ENCODE measurements around the gene NLRC5. TPM values are rescaled to one million over a fixed set of nuclear protein-coding genes. Genes with fewer than 3 reads are reported as not detected.

Gene NLRC5
- total RNA-seq, 2 experiments from 2014 or later = 199 to 305 TPM

DNA sequence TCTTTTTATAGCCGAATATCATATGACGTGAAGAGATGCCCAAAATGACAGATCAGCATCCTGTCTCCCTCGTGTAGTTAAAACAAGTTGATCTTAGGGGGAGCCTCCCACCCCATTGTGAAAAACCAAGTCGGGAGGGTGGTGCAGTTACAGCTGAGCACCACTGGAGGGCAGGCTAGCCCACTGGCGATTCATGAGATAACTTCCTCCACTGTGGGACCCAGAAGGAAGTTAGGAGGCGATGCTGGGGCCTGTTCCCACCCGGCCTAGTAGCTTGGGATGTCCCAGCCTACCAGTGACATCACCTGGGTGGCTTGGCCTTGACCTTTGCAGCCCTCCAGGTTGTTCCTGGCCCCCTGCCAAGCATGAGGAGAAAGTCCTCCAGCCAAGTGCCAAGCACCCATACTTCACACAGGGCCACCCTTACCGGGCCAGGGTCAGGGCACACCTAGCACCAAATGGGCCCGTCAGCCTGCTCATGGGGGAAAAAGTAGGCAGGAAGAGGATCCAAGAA, 95.0 kb downstream of the NLRC5 start:
- peak; percentile 88 for DNase-seq (ENCODE audit: low spot score)
- Histone ChIP-seq H3K79me2 (ENCODE audit: insufficient read depth, low read depth, low read length) (no peaks in the 10 kb centered on the region), H3K4me1 (ENCODE audit: insufficient read depth, low read length, poor library complexity, severe bottlenecking) (peaks cover 57% of the 10 kb centered on the region), H3K36me3 (ENCODE audit: insufficient read depth, low read length) (peaks cover 38% of the 10 kb centered on the region), H2AFZ (ENCODE audit: low read length) (no peak overlapping the region; the same call in 1 of the 2 replicates), H3K27ac (ENCODE audit: low read depth, low read length, poor library complexity, severe bottlenecking) (peak overlapping the region; percentile 83), H4K20me1 (ENCODE audit: insufficient read depth, low read length) (no peaks in the 10 kb centered on the region), H3K9me3 (ENCODE audit: low read length) (no peaks in the 10 kb centered on the region), H3K9me2 (ENCODE audit: insufficient read depth, low read length) (no peaks in the 10 kb centered on the region), H3K4me3 (ENCODE audit: low read depth, low read length, poor library complexity, severe bottlenecking) (no peak overlapping the region), H3K4me2 (ENCODE audit: low read length) (peak overlapping the region; percentile 38)
- TF ChIP-seq EZH2phosphoT487 (IDR thresholded peaks at IDR 0.05; ENCODE audit: borderline replicate concordance, low read depth, low read length) = no peak
- peak; percentile 98 for TF ChIP-seq CTCF (conservative IDR thresholded peaks at IDR 0.05; ENCODE audit: low read length)
- no TSS peak for BruUV-seq (replicated peaks)
- CTCF ChIA-PET (ENCODE audit: unreplicated experiment) = interaction anchor here (1.0 to 1.3 kb wide), 2 partner anchors 8 to 23 kb away, joined by 3 to 4 read pairs; partner anchors contain the start of gene CPNE2
- intact Hi-C loops (cut with micrococcal nuclease; ENCODE audit: unreplicated experiment) = loop anchor here (1.0 to 2.0 kb wide), 4 partner anchors 84 to 332 kb away; no protein-coding TSS in a partner anchor
- POLR2A ChIA-PET = interaction anchor here (0.6 kb wide), 1 partner anchor 75 kb away, joined by 3 read pairs; no protein-coding TSS in a partner anchor

DNA sequence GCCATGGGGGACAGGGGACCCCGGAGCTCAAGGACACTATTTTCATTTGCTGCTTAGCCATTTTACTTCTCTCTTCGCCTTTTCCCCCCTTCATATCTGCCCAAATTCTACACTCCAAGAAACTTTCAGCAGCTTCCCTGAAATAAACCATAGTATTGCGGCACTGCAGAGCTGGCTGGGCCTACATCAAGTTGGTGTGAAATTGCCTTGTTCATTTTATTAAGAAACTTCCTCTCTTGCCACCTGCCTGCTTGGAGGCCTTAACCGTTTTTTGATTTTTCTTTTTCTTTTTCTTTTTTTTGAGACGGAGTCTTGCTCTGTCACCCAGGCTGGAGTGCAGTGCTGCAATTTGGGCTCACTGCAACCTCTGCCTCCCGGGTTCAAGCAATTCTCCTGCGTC, 95.6 kb downstream of the NLRC5 start:
- Histone ChIP-seq H3K27ac (ENCODE audit: low read depth, low read length, poor library complexity, severe bottlenecking) (peak overlapping the region; percentile 83), H3K9me2 (ENCODE audit: insufficient read depth, low read length) (no peaks in the 10 kb centered on the region), H3K9me3 (ENCODE audit: low read length) (no peaks in the 10 kb centered on the region), H3K4me3 (ENCODE audit: low read depth, low read length, poor library complexity, severe bottlenecking) (no peak overlapping the region), H3K4me2 (ENCODE audit: low read length) (peak overlapping the region; percentile 38), H3K79me2 (ENCODE audit: insufficient read depth, low read depth, low read length) (no peaks in the 10 kb centered on the region), H3K36me3 (ENCODE audit: insufficient read depth, low read length) (peaks cover 31% of the 10 kb centered on the region), H4K20me1 (ENCODE audit: insufficient read depth, low read length) (no peaks in the 10 kb centered on the region), H2AFZ (ENCODE audit: low read length) (no peak overlapping the region; the same call in 1 of the 2 replicates), H3K4me1 (ENCODE audit: insufficient read depth, low read length, poor library complexity, severe bottlenecking) (peaks cover 64% of the 10 kb centered on the region)
- CTCF ChIA-PET (ENCODE audit: unreplicated experiment) = interaction anchor here (1.3 kb wide), 1 partner anchor 22 kb away, joined by 4 read pairs; no protein-coding TSS in a partner anchor
- intact Hi-C loops (cut with micrococcal nuclease; ENCODE audit: unreplicated experiment) = loop anchor here (1.0 to 2.0 kb wide), 4 partner anchors 83 to 332 kb away; no protein-coding TSS in a partner anchor
- no TSS peak for BruUV-seq (replicated peaks)
- TF ChIP-seq EZH2phosphoT487 (IDR thresholded peaks at IDR 0.05; ENCODE audit: borderline replicate concordance, low read depth, low read length) (no peak), CTCF (conservative IDR thresholded peaks at IDR 0.05; ENCODE audit: low read length) (no peak)
- peak; percentile 57 for DNase-seq (ENCODE audit: low spot score)
- POLR2A ChIA-PET = interaction anchor here (1.0 kb wide), 1 partner anchor 127 kb away, joined by 3 read pairs; no protein-coding TSS in a partner anchor

DNA sequence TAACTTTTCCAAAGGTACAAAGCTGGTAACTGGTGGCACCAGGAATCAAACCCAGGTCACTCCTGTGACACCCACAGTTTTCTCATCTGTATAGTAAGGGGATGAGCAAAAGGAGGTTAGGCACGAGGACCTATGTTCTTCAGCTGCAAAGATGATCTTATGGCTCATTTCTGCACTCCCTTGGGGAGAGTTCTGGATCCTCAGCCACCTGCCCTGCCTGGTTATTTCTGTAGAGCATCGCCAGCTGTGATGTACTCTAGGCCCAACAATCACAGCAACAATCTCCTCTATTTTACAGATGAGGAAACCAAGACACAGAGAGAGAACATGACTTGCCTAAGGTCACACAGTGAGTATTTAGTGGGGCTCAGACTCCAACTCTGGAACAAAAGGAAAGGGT, 97.6 kb downstream of the NLRC5 start:
- Histone ChIP-seq H3K36me3 (ENCODE audit: insufficient read depth, low read length) (peaks cover 19% of the 10 kb centered on the region), H3K4me1 (ENCODE audit: insufficient read depth, low read length, poor library complexity, severe bottlenecking) (peaks cover 78% of the 10 kb centered on the region), H3K9me2 (ENCODE audit: insufficient read depth, low read length) (no peaks in the 10 kb centered on the region), H4K20me1 (ENCODE audit: insufficient read depth, low read length) (no peaks in the 10 kb centered on the region), H3K4me3 (ENCODE audit: low read depth, low read length, poor library complexity, severe bottlenecking) (no peak overlapping the region), H3K79me2 (ENCODE audit: insufficient read depth, low read depth, low read length) (no peaks in the 10 kb centered on the region), H2AFZ (ENCODE audit: low read length) (peak overlapping the region; percentile 0; the same call in 1 of the 2 replicates), H3K27ac (ENCODE audit: low read depth, low read length, poor library complexity, severe bottlenecking) (peak overlapping the region; percentile 83), H3K4me2 (ENCODE audit: low read length) (peak overlapping the region; percentile 36), H3K9me3 (ENCODE audit: low read length) (no peaks in the 10 kb centered on the region)
- ChIA-PET POLR2A (interaction anchor here (0.6 to 1.0 kb wide), 4 partner anchors 10 to 120 kb away, joined by 3 to 5 read pairs (median 3); no protein-coding TSS in a partner anchor), CTCF (ENCODE audit: unreplicated experiment) (interaction anchor here (0.6 to 0.9 kb wide), 2 partner anchors 23 to 330 kb away, joined by 3 read pairs; no protein-coding TSS in a partner anchor)
- intact Hi-C loops (cut with micrococcal nuclease; ENCODE audit: unreplicated experiment) = no loop called here
- no TSS peak for BruUV-seq (replicated peaks)
- TF ChIP-seq CTCF (conservative IDR thresholded peaks at IDR 0.05; ENCODE audit: low read length) = no peak
- TF ChIP-seq EZH2phosphoT487 (IDR thresholded peaks at IDR 0.05; ENCODE audit: borderline replicate concordance, low read depth, low read length) = no peak
- DNase-seq (ENCODE audit: low spot score) = peak; percentile 86
